Psoas muscle (tissue), 8 donors: Measurements from ENCODE around the gene ANKMY1. TPM values are rescaled to one million over a fixed set of nuclear protein-coding genes. Genes with fewer than 3 reads are reported as not detected.

Experiments
- ATAC-seq, 4 donors: fragments of 200-7000 bp; cut with Tn5 transposase; one replicate each; pipeline ENCODE4 v1.9.1; 2020; ENCODE audit warnings: moderate library complexity in 3 of 4, mild to moderate bottlenecking in 2 of 4
- DNase-seq, 2 donors: peaks; one replicate each; pipeline ENCODE4 v3.0.0-alpha.2; 2020
- H3K27ac ChIP-seq: fragments of 200-600 bp; one replicate; pipeline ENCODE4 v1.8.0; 2022
- H3K27me3 ChIP-seq, 3 donors: fragments of 200-600 bp in 1 of 3; one replicate each; pipeline versions ENCODE4 v1.6.1 to v1.8.0; 2013 to 2022; ENCODE audit warnings: low read length in 2 of 3, mild to moderate bottlenecking in 2 of 3, moderate library complexity in 1 of 3; ENCODE audit not compliant: insufficient read depth in 3 of 3
- H3K36me3 ChIP-seq, 2 donors: fragments of 200-600 bp in 1 of 2; one replicate each; pipeline versions ENCODE4 v1.6.1 to v1.8.0; 2013 to 2022; ENCODE audit warnings: low read depth in 1 of 2, mild to moderate bottlenecking in 1 of 2, moderate library complexity in 1 of 2; ENCODE audit not compliant: insufficient read depth in 1 of 2
- H3K4me1 ChIP-seq: fragments of 200-600 bp; one replicate; pipeline ENCODE4 v1.8.0; 2022
- H3K4me3 ChIP-seq: fragments of 200-600 bp; one replicate; pipeline ENCODE4 v1.8.0; 2022; ENCODE audit warnings: mild to moderate bottlenecking
- H3K9me3 ChIP-seq: fragments of 200-600 bp; one replicate; pipeline ENCODE4 v1.8.0; 2022
- WGBS, 3 donors: extraction: QIAGEN DNeasy Blood & Tissue Kit; methylation state at CpG; one replicate each; pipeline versions ENCODE4 v1.1.6 to v1.1.7; 2013; 5-methylcytosine and 5-hydroxymethylcytosine counted together
- intact Hi-C, 2 donors: fragments of 100-400 bp; cut with DNase I; formaldehyde crosslinking; loops; one replicate each; pipeline versions ENCODE4 v1.11.0 to v1.14.2; 2022
- polyA plus RNA-seq, 3 donors: library from polyadenylated mRNA; stranded (reverse); fragments of 200-250 nt; gene quantifications; one replicate each; pipeline ENCODE4 v1.2.3, GENCODE V29; 2013
- total RNA-seq, 4 donors: library from RNA; stranded (reverse); fragmentation: NEBNext Ultra II Directional in 2 of 4; extraction: Animal tissue kit (Norgen Biotek cat#: 25700) in 2 of 4; gene quantifications; one replicate each; pipeline versions ENCODE4 v1.2.1 to v1.2.4, GENCODE V29; 2021 to 2023
- TF ChIP-seq, protein P1 (sequence below): fragments of 200-600 bp; IDR thresholded peaks from one replicate; pipeline ENCODE4 v1.8.0; 2022; ENCODE audit warnings: antibody characterized with exemption
- donor health status: healthy with polysubstance abuse.
- donor health status: DM: no; HTN: no; CAD: no; lungs with moderate emphysema.
- donor health status: Bipolar disorder and iron deficiency.
- donor health status: healthy.
- donor health status: DM: yes; HTN: yes; CAD: no.
- donor health status: DM: no; HTN: no; CAD: no.
- donor health status: DM: no; HTN: no; CAD: no.
- donor health status: DM: yes; HTN: yes; CAD: no.

Gene ANKMY1
- total and polyA plus RNA-seq, 7 donors: 1.4 to 5.8 (median 3.0) TPM

- TF ChIP-seq, protein P1, sequence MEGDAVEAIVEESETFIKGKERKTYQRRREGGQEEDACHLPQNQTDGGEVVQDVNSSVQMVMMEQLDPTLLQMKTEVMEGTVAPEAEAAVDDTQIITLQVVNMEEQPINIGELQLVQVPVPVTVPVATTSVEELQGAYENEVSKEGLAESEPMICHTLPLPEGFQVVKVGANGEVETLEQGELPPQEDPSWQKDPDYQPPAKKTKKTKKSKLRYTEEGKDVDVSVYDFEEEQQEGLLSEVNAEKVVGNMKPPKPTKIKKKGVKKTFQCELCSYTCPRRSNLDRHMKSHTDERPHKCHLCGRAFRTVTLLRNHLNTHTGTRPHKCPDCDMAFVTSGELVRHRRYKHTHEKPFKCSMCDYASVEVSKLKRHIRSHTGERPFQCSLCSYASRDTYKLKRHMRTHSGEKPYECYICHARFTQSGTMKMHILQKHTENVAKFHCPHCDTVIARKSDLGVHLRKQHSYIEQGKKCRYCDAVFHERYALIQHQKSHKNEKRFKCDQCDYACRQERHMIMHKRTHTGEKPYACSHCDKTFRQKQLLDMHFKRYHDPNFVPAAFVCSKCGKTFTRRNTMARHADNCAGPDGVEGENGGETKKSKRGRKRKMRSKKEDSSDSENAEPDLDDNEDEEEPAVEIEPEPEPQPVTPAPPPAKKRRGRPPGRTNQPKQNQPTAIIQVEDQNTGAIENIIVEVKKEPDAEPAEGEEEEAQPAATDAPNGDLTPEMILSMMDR: no peak
- intact Hi-C loops: no loop called here
- Histone ChIP-seq H3K27me3 (no peaks in the 10 kb centered on the region), H3K4me1 (no peaks in the 10 kb centered on the region), H3K4me3 (no peak overlapping the region), H3K36me3 (peaks cover 0 to 8% of the 10 kb centered on the region in 2 donors), H3K9me3 (peaks cover 8% of the 10 kb centered on the region), H3K27ac (no peak overlapping the region)
- ATAC-seq (no peak), DNase-seq (no peak)
- 93 to 96% (median 94%) methylated on average over 16 of the region's 16 CpGs for WGBS, 3 donors
Measured at GRCh38 chr2:240529344-240529999, 28.3 kb downstream of the ANKMY1 start.

DNA sequence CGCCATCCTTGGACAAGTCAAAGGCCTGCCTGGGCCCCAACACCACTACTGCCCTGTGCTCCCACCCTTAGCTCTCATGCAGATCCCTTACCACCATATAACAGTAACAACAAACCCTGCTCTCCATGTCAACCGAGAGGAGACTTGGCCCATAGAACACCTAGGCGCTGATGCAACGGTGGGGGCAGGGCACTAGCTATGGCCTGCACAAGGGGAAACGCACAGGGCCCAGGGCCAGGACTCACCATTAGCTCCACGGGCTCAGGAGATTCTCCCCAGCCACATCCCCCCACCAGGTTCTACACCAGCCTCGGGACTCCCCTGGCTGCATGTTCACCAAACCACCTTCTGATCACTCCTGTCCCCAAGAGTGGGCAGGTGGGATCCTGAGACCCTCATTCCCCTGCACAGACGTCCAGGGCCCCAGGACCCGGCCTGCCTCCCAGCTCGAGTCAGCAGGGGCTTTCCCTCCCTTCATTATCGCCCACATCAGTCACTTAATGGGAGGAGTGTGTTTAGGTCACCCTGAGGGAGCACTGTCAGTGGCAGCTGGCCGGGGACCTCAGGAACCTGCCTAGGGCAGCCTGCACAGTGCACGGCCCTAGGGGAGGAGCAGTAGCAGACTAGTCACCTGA, 29.3 kb downstream of the ANKMY1 start:
- TF ChIP-seq, protein P1: no peak
- peaks cover 0 to 15% of the 10 kb centered on the region in 2 donors for H3K36me3 ChIP-seq
- no peak overlapping the region for H3K4me3 ChIP-seq
- no peak for DNase-seq
- H3K27me3 ChIP-seq: no peaks in the 10 kb centered on the region
- H3K4me1 ChIP-seq: no peaks in the 10 kb centered on the region
- intact Hi-C loops: no loop called here
- no peak for ATAC-seq
- H3K27ac ChIP-seq: no peak overlapping the region
- WGBS, 3 donors: 86 to 94% (median 91%) methylated on average over 13 of the region's 13 CpGs
- H3K9me3 ChIP-seq: peaks cover 8% of the 10 kb centered on the region

GRCh38 chr2:240527153-240527750, 30.5 kb downstream of the ANKMY1 start:
- intact Hi-C loops: no loop called here
- Histone ChIP-seq H3K27me3 (no peaks in the 10 kb centered on the region), H3K9me3 (peaks cover 6% of the 10 kb centered on the region), H3K36me3 (peaks cover 4 to 21% of the 10 kb centered on the region in 2 donors), H3K27ac (no peak overlapping the region), H3K4me3 (no peak overlapping the region), H3K4me1 (no peaks in the 10 kb centered on the region)
- DNase-seq: no peak
- no peak for ATAC-seq
- TF ChIP-seq, protein P1: no peak
- WGBS, 3 donors: 89 to 95% (median 93%) methylated on average over 3 of the region's 3 CpGs

DNA sequence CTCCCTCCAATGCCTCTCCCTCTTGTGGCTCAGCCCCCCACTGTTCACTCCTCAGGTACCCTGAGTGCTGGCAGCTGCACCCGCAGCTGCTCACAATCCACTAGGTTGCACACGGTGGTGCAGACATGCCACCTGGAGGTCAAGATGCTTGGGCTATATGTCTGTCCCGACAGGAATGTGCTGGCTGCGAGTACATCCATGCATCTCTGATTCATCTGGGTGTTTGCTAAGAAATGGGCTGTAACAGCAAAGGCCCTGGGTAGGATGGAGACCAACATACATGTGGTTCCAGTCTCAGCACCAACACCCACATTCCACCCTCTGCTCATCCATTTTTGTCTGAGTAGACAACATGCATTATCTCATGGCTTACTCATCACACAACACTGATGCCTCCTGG, 31.3 kb downstream of the ANKMY1 start:
- H3K27me3 ChIP-seq: no peaks in the 10 kb centered on the region
- WGBS, 3 donors: 82 to 88% (median 84%) methylated on average over 4 of the region's 4 CpGs
- intact Hi-C loops: no loop called here
- no peak for DNase-seq
- H3K4me3 ChIP-seq: no peak overlapping the region
- H3K36me3 ChIP-seq: peaks cover 4 to 21% of the 10 kb centered on the region in 2 donors
- no peaks in the 10 kb centered on the region for H3K9me3 ChIP-seq
- ATAC-seq: no peak
- H3K27ac ChIP-seq: no peak overlapping the region
- TF ChIP-seq, protein P1: no peak
- no peaks in the 10 kb centered on the region for H3K4me1 ChIP-seq
